Measurements from ENCODE around the gene KARS1. TPM values are rescaled to one million over a fixed set of nuclear protein-coding genes. Genes with fewer than 3 reads are reported as not detected.

Gene KARS1
- total and polyA plus RNA-seq, 2 of the 4 experiments (the other 2 are of a cell fraction): 122 to 228 TPM

DNA sequence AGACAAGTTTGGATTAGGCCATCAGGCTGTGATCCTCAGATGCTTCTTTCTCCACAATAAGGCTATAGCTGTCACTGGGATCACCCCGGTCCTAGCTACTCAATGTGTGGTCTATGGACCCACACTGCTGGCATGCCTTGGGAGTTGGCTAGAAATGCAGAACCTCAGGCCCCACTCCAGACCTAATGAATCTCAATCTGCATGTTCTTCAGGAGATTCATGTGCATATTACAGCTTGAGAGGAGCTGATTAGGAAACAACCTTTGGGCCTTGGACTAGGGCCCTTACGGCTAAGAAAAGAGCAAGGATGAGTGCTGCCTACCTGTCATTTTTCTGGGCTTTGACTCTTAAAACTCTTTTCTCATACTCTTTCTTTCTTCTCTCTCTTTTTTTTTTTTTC, 31.8 kb downstream of the KARS1 start:
- ATAC-seq (ENCODE audit: low read depth) (no peak), DNase-seq (no peak)
- no peak overlapping the region for H3K27ac ChIP-seq (ENCODE audit: insufficient read depth, low read length)
- no peak overlapping the region for H3K18ac ChIP-seq (ENCODE audit: low read depth, low read length)
- TF ChIP-seq CHD1 (IDR thresholded peaks at IDR 0.05; ENCODE audit: low read depth, low read length) (no peak), SMC3 (IDR thresholded peaks at IDR 0.05; ENCODE audit: low read depth, low read length) (no peak), CTCF (conservative IDR thresholded peaks at IDR 0.05; ENCODE audit: low read depth, low read length) (no peak), MXI1 (IDR thresholded peaks at IDR 0.05; ENCODE audit: borderline replicate concordance, low read depth, low read length) (no peak)
- TF ChIP-seq, protein P1, sequence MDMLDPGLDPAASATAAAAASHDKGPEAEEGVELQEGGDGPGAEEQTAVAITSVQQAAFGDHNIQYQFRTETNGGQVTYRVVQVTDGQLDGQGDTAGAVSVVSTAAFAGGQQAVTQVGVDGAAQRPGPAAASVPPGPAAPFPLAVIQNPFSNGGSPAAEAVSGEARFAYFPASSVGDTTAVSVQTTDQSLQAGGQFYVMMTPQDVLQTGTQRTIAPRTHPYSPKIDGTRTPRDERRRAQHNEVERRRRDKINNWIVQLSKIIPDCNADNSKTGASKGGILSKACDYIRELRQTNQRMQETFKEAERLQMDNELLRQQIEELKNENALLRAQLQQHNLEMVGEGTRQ (IDR thresholded peaks at IDR 0.05; ENCODE audit: low read depth, low read length): no peak
- no peak overlapping the region for H2BK5ac ChIP-seq (ENCODE audit: low read depth, low read length, poor library complexity, severe bottlenecking)
- no peaks in the 10 kb centered on the region for H3K27me3 ChIP-seq (ENCODE audit: control insufficient read depth, insufficient read depth, low read length)
- dilution Hi-C loops (cut with HindIII; ENCODE audit: low sequenced_read_pairs, unreplicated experiment) (no loop called here), intact Hi-C loops (cut with micrococcal nuclease) (no loop called here), in situ Hi-C loops (cut with MboI; ENCODE audit: low sequenced_read_pairs) (no loop called here)
- H3K36me3 ChIP-seq (ENCODE audit: control insufficient read depth, insufficient read depth, low read length): peaks cover 49% of the 10 kb centered on the region
- H2AFZ ChIP-seq (replicated peaks; ENCODE audit: low read length, poor library complexity): no peak overlapping the region
- H3K4ac ChIP-seq (ENCODE audit: low read depth, low read length): no peak overlapping the region
- peak overlapping the region; percentile 88 for H2AK9ac ChIP-seq (replicated peaks; ENCODE audit: low read depth, low read length, poor library complexity)
- no peak overlapping the region; the same call in 1 of the 2 replicates for H3K14ac ChIP-seq (replicated peaks; ENCODE audit: low read depth, low read length)
- WGBS, 2 experiments (ENCODE audit: extremely low coverage in 2 of 2, insufficient read length in 1 of 2): 100% methylated on average over 1 of the region's 2 CpGs; no CpG with 5 or more reads in 1 of the 2 experiments
- H4K91ac ChIP-seq (ENCODE audit: insufficient read depth, low read depth, low read length): no peak overlapping the region
- no peaks in the 10 kb centered on the region for H4K20me1 ChIP-seq (ENCODE audit: insufficient read depth, low read length)
- H2BK20ac ChIP-seq (ENCODE audit: low read depth, low read length): no peak overlapping the region
- H3K4me1 ChIP-seq (ENCODE audit: control insufficient read depth, insufficient read depth, low read length): no peaks in the 10 kb centered on the region
- no peak overlapping the region for H2BK120ac ChIP-seq (ENCODE audit: low read depth, low read length)
- H3K9me1 ChIP-seq (ENCODE audit: insufficient read depth, low read length): no peaks in the 10 kb centered on the region; the same call in 1 of the 2 replicates
- no peak overlapping the region for H3K9ac ChIP-seq (ENCODE audit: low read depth, low read length)
- H2BK15ac ChIP-seq (ENCODE audit: low read depth, low read length): no peak overlapping the region
- no TSS peak for BruUV-seq (replicated peaks)
- H3K4me2 ChIP-seq (ENCODE audit: low read depth, low read length): no peak overlapping the region
- H3K4me3 ChIP-seq (ENCODE audit: insufficient read depth, low read depth, low read length): no peak overlapping the region
- no peak overlapping the region for H2AK5ac ChIP-seq (ENCODE audit: low read depth, low read length)
- H3K9me3 ChIP-seq (ENCODE audit: control insufficient read depth, insufficient read depth, low read length): no peaks in the 10 kb centered on the region
- CTCF ChIA-PET: no interaction called here
- POLR2A ChIA-PET (ENCODE audit: unreplicated experiment): no interaction called here
- H4K8ac ChIP-seq (ENCODE audit: low read depth in 2 of 2, low read length in 2 of 2): no peak overlapping the region
- H4K5ac ChIP-seq (ENCODE audit: low read depth, low read length): no peak overlapping the region
- H3K56ac ChIP-seq (ENCODE audit: extremely low read depth, insufficient read depth, low read length): no peak overlapping the region
- no peak overlapping the region for H3K23ac ChIP-seq (ENCODE audit: low read depth, low read length)
- H3K79me1 ChIP-seq (ENCODE audit: low read depth in 1 of 2, low read length in 2 of 2): peaks cover 7 to 14% of the 10 kb centered on the region in 2 experiments
